Measurements from ENCODE around the gene SEMA3D. TPM values are rescaled to one million over a fixed set of nuclear protein-coding genes. Genes with fewer than 3 reads are reported as not detected.

Gene SEMA3D
- total RNA-seq, 1 experiment from 2014 or later = 2.0 TPM

DNA sequence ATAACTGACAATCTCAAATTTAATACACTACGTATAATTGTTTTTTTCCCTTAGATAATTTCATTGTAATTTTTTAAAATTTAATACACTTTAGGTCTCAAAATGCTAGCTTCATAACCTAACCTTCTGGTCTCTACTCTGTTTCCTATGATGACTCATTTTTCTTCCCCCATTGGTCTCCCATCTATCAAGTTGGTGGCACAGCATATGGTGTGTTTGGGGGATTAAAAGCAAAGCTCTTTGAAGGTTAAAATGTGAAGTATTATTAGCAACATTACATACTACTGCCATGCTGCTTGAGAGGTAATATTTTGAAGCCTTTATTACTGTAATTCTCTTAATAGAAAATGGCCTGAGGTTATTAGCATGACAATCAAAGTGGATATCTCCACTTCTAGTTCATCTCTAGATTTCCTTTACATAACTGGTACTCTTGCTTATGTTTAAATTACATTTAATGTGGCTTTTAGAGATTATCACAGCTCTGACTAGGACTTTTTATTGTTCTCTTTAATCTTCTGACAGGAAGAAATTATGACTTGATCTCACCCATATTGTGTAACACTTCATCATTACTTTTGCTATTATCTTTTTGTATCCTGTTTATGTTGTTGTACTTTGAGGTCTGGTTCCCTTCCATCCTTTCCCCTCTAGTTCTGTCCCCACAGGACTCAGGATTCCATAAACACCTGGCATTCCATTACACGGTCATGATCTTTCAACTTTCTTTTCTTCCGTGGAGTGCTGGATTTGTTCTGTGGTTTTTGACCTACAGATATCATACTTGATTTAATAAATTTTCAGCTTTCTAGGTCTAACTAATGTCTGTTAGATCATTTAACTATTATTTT lies 185.1 kb downstream of the SEMA3D start:
- intact Hi-C loops (cut with micrococcal nuclease; ENCODE audit: unreplicated experiment) = no loop called here
- H3K36me3 Mint-ChIP-seq (ENCODE audit: insufficient read depth, unreplicated experiment) = no peaks in the 10 kb centered on the region
- H3K9me3 Mint-ChIP-seq (ENCODE audit: low read depth, unreplicated experiment) = no peaks in the 10 kb centered on the region
- no TSS peak for BruUV-seq (replicated peaks)
- H3K4me1 Mint-ChIP-seq (ENCODE audit: low read depth, unreplicated experiment) = no peaks in the 10 kb centered on the region
- no peaks in the 10 kb centered on the region for H3K27me3 Mint-ChIP-seq (ENCODE audit: unreplicated experiment)
- H3K27ac Mint-ChIP-seq (ENCODE audit: unreplicated experiment) = no peak overlapping the region
- no peak overlapping the region for H3K4me3 Mint-ChIP-seq (ENCODE audit: low read depth, unreplicated experiment)
- TF ChIP-seq, protein P1, sequence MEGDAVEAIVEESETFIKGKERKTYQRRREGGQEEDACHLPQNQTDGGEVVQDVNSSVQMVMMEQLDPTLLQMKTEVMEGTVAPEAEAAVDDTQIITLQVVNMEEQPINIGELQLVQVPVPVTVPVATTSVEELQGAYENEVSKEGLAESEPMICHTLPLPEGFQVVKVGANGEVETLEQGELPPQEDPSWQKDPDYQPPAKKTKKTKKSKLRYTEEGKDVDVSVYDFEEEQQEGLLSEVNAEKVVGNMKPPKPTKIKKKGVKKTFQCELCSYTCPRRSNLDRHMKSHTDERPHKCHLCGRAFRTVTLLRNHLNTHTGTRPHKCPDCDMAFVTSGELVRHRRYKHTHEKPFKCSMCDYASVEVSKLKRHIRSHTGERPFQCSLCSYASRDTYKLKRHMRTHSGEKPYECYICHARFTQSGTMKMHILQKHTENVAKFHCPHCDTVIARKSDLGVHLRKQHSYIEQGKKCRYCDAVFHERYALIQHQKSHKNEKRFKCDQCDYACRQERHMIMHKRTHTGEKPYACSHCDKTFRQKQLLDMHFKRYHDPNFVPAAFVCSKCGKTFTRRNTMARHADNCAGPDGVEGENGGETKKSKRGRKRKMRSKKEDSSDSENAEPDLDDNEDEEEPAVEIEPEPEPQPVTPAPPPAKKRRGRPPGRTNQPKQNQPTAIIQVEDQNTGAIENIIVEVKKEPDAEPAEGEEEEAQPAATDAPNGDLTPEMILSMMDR (IDR thresholded peaks at IDR 0.05; ENCODE audit: unreplicated experiment) = no peak
- no peak for DNase-seq
- CTCF ChIA-PET = no interaction called here

DNA sequence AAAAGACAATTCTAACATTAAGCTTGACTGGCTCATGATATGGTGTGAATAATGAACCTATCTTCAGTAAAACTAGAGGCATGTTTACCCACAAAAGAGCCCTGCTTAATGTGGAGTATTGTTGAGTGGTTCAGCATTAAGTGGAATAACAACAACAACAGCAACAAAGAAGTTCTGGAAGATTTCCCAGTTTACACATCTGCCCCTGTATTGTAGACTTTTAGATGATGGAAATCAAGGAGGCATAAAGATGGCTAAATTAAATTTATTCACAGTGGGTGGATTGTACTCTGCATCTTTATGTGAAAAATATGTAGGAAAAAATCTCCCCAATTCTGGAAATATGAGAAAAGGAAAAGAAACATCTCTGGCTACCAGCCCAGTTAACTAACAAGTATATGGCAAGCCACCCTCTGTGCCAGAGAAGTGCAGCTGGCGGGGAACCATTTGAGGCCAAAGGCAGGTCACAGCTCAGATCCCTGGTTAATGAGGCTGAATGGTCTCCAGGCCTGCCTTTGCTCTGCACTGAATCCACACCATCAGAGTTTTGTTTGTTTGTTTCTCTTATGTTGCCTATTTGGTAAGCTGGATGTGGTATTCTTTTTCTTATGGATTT lies 186.0 kb downstream of the SEMA3D start:
- Mint-ChIP-seq H3K9me3 (ENCODE audit: low read depth, unreplicated experiment) (no peaks in the 10 kb centered on the region), H3K36me3 (ENCODE audit: insufficient read depth, unreplicated experiment) (no peaks in the 10 kb centered on the region), H3K27me3 (ENCODE audit: unreplicated experiment) (no peaks in the 10 kb centered on the region), H3K4me3 (ENCODE audit: low read depth, unreplicated experiment) (no peak overlapping the region), H3K27ac (ENCODE audit: unreplicated experiment) (no peak overlapping the region), H3K4me1 (ENCODE audit: low read depth, unreplicated experiment) (no peaks in the 10 kb centered on the region)
- CTCF ChIA-PET = no interaction called here
- TF ChIP-seq, protein P1 (IDR thresholded peaks at IDR 0.05; ENCODE audit: unreplicated experiment) = no peak
- intact Hi-C loops (cut with micrococcal nuclease; ENCODE audit: unreplicated experiment) = no loop called here
- no peak for DNase-seq
- no TSS peak for BruUV-seq (replicated peaks)

DNA sequence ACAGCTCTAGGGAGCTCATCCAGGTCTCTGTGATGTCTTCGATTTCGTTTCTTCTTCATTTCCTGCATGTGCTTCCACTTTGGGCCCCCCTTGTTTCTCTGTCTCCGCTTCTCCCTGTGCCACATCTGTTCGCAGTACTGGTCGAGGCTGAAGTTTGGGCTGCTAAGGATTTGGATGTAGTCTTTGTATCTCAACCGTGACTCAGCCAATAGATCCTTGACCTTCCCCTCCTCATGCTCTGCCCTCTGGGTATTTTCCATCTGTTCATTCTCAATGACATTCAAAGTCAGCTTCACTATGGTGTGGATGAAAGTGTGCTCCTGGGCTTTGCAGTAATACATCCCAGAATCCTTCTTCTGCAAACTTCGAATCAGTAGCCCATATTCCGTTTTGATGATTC lies 187.4 kb downstream of the SEMA3D start:
- Mint-ChIP-seq H3K36me3 (ENCODE audit: insufficient read depth, unreplicated experiment) (no peaks in the 10 kb centered on the region), H3K9me3 (ENCODE audit: low read depth, unreplicated experiment) (no peaks in the 10 kb centered on the region), H3K27ac (ENCODE audit: unreplicated experiment) (no peak overlapping the region), H3K27me3 (ENCODE audit: unreplicated experiment) (no peaks in the 10 kb centered on the region), H3K4me1 (ENCODE audit: low read depth, unreplicated experiment) (no peaks in the 10 kb centered on the region), H3K4me3 (ENCODE audit: low read depth, unreplicated experiment) (no peak overlapping the region)
- TF ChIP-seq, protein P1 (IDR thresholded peaks at IDR 0.05; ENCODE audit: unreplicated experiment) = no peak
- CTCF ChIA-PET = no interaction called here
- DNase-seq = no peak
- intact Hi-C loops (cut with micrococcal nuclease; ENCODE audit: unreplicated experiment) = no loop called here
- no TSS peak for BruUV-seq (replicated peaks)

DNA sequence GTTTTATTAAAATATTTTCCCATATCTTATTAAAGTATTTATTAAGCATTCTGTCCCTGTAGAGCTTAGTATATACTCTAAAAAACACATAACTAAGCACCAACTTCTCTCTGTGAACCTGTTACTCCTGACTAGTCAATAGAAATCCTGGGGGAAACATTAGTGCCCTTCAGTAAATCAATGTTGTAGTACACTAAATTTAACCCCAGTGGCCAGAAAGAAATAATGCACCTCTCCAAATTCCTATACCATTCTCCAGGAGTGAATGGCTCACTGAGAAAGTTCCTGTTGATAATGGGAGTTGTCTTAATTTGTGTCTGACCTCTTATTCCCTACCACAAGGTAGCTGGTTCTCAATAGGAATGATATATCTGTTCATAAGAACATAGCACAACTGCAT lies 188.2 kb downstream of the SEMA3D start:
- TF ChIP-seq, protein P1 (IDR thresholded peaks at IDR 0.05; ENCODE audit: unreplicated experiment) = no peak
- Mint-ChIP-seq H3K4me1 (ENCODE audit: low read depth, unreplicated experiment) (no peaks in the 10 kb centered on the region), H3K27ac (ENCODE audit: unreplicated experiment) (no peak overlapping the region), H3K9me3 (ENCODE audit: low read depth, unreplicated experiment) (no peaks in the 10 kb centered on the region), H3K27me3 (ENCODE audit: unreplicated experiment) (no peaks in the 10 kb centered on the region), H3K36me3 (ENCODE audit: insufficient read depth, unreplicated experiment) (no peaks in the 10 kb centered on the region), H3K4me3 (ENCODE audit: low read depth, unreplicated experiment) (no peak overlapping the region)
- BruUV-seq (replicated peaks) = no TSS peak
- CTCF ChIA-PET = no interaction called here
- DNase-seq = no peak
- intact Hi-C loops (cut with micrococcal nuclease; ENCODE audit: unreplicated experiment) = no loop called here
